Endodermal cell (in vitro differentiated cells): ENCODE results near the gene SCTR. TPM values are rescaled to one million over a fixed set of nuclear protein-coding genes. Genes with fewer than 3 reads are reported as not detected.

Source experiments
- DNase-seq: peaks from one replicate; pipeline ENCODE4 v3.0.0-alpha.2; 2017
- H3K27ac ChIP-seq: 2 replicates; pipeline ENCODE4 v1.5.1; 2013; ENCODE audit warnings: mild to moderate bottlenecking, low read depth, low read length, moderate library complexity
- H3K27me3 ChIP-seq: 2 replicates; pipeline ENCODE4 v1.6.1; 2013; ENCODE audit warnings: mild to moderate bottlenecking, low read length, moderate library complexity; ENCODE audit not compliant: insufficient read depth, control insufficient read depth, poor library complexity, severe bottlenecking
- H3K36me3 ChIP-seq: 2 replicates; pipeline ENCODE4 v1.7.0; 2013; ENCODE audit warnings: mild to moderate bottlenecking, low read length, moderate library complexity; ENCODE audit not compliant: control insufficient read depth, insufficient read depth
- H3K4me1 ChIP-seq: one replicate; pipeline ENCODE4 v1.7.0; 2013; ENCODE audit warnings: low read length; ENCODE audit not compliant: control insufficient read depth, insufficient read depth
- H3K4me3 ChIP-seq: 2 replicates; pipeline ENCODE4 v1.5.1; 2013; ENCODE audit warnings: mild to moderate bottlenecking, low read length, moderate library complexity
- H3K9ac ChIP-seq: 2 replicates; pipeline ENCODE4 v1.6.1; 2013; ENCODE audit warnings: mild to moderate bottlenecking, low read length, moderate library complexity; ENCODE audit not compliant: poor library complexity, severe bottlenecking; ENCODE audit errors: extremely low read depth
- H3K9me3 ChIP-seq: 2 replicates; pipeline ENCODE4 v1.6.1; 2013; ENCODE audit warnings: mild to moderate bottlenecking, low read length, moderate library complexity; ENCODE audit not compliant: control insufficient read depth
- H3K27ac Mint-ChIP-seq: 2 replicates; pipeline ENCODE4 v1.8.0; 2020; ENCODE audit warnings: mixed read lengths
- H3K27me3 Mint-ChIP-seq: 2 replicates; pipeline ENCODE4 v1.8.0; 2021; ENCODE audit warnings: mild to moderate bottlenecking, mixed read lengths; ENCODE audit not compliant: insufficient read depth
- H3K36me3 Mint-ChIP-seq: 2 replicates; pipeline ENCODE4 v1.8.0; 2020; ENCODE audit warnings: low read depth, mixed read lengths
- H3K4me1 Mint-ChIP-seq: 2 replicates; pipeline ENCODE4 v1.8.0; 2020; ENCODE audit warnings: mixed read lengths
- H3K4me3 Mint-ChIP-seq: 2 replicates; pipeline ENCODE4 v1.8.0; 2020; ENCODE audit warnings: mild to moderate bottlenecking, moderate library complexity, mixed read lengths
- H3K9me3 Mint-ChIP-seq: 2 replicates; pipeline ENCODE4 v1.8.0; 2020; ENCODE audit warnings: mild to moderate bottlenecking, mixed read lengths
- WGBS, 2 experiments: methylation state at CpG; one replicate each; pipeline versions ENCODE4 v1.1.5 to v1.1.7; 2013; ENCODE audit warnings: missing lambda C conversion rate in 2 of 2, mixed read lengths in 1 of 2; ENCODE audit not compliant: insufficient coverage in 1 of 2, insufficient read length in 1 of 2; 5-methylcytosine and 5-hydroxymethylcytosine counted together
- total RNA-seq, 2 donors: library from RNA; stranded (reverse); fragmentation: NEBNext Ultra II Directional in 1 of 2; extraction: Animal tissue kit (Norgen Biotek cat#: 25700) in 1 of 2; gene quantifications; 2 replicates in 1 of 2; 3 replicates in 1 of 2; pipeline ENCODE4 v1.2.1, GENCODE V29; 2021
- TF ChIP-seq, protein P1 (sequence below): fragments of 200-600 bp; sonication (generic); conservative IDR thresholded peaks from 2 replicates; pipeline ENCODE4 v1.5.0; 2021; ENCODE audit warnings: antibody characterized with exemption, mild to moderate bottlenecking

Gene SCTR
- total RNA-seq, 2 donors from 2014 or later = 0.20 to 0.49 TPM

DNA sequence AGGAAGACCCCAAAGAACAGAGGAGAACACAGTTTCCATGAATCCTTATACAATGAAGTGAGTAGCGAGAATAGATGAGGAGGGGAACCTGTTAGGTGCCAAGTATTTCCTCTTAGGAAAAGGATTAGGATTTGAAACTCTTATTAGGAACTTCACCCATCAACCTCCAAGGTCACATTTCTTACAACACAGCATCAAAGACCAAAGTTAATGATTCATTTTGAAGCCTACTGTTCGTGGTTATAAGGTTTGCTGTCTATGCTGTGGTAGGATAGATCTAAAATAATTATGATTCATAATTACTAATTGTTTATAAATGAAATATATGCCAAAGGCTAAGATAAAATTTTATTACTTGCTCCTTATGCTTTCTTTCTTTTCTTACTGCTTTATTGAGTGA lies 26.1 kb upstream of the SCTR start:
- Mint-ChIP-seq H3K27me3 (no peaks in the 10 kb centered on the region), H3K9me3 (no peaks in the 10 kb centered on the region), H3K4me3 (no peak overlapping the region), H3K27ac (no peak overlapping the region), H3K4me1 (peaks cover 13% of the 10 kb centered on the region), H3K36me3 (peaks cover 16% of the 10 kb centered on the region)
- Histone ChIP-seq H3K4me3 (no peak overlapping the region), H3K36me3 (peaks cover 15% of the 10 kb centered on the region), H3K9me3 (no peaks in the 10 kb centered on the region), H3K27me3 (no peaks in the 10 kb centered on the region), H3K9ac (no peak overlapping the region), H3K27ac (no peak overlapping the region), H3K4me1 (peaks cover 7% of the 10 kb centered on the region)
- no peak for DNase-seq
- WGBS, 2 experiments = 83 to 100% methylated on average over 1 of the region's 2 CpGs
- TF ChIP-seq, protein P1, sequence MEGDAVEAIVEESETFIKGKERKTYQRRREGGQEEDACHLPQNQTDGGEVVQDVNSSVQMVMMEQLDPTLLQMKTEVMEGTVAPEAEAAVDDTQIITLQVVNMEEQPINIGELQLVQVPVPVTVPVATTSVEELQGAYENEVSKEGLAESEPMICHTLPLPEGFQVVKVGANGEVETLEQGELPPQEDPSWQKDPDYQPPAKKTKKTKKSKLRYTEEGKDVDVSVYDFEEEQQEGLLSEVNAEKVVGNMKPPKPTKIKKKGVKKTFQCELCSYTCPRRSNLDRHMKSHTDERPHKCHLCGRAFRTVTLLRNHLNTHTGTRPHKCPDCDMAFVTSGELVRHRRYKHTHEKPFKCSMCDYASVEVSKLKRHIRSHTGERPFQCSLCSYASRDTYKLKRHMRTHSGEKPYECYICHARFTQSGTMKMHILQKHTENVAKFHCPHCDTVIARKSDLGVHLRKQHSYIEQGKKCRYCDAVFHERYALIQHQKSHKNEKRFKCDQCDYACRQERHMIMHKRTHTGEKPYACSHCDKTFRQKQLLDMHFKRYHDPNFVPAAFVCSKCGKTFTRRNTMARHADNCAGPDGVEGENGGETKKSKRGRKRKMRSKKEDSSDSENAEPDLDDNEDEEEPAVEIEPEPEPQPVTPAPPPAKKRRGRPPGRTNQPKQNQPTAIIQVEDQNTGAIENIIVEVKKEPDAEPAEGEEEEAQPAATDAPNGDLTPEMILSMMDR = no peak

DNA sequence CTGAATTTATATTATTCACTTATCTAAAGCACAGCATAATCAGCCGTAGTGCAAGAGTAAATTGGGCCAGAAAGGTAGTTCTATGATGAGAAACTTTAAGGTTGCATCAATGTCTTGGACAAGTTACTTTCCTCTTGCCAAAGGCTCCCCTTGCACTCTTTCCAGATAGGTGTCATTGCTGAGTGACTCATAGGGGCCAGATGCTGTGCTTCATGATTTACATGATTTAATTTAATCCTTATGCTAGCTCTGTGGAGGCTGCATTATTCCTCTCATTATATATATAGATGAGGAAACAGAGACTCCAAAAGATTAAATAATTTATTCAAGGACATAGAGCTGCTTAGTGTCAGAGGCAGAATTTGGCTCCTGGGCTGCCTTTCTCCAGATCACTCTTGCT lies 25.0 kb upstream of the SCTR start:
- no peak overlapping the region for H3K4me3 ChIP-seq
- Mint-ChIP-seq H3K4me3 (no peak overlapping the region), H3K9me3 (no peaks in the 10 kb centered on the region), H3K4me1 (peaks cover 17% of the 10 kb centered on the region), H3K36me3 (peaks cover 15% of the 10 kb centered on the region), H3K27me3 (no peaks in the 10 kb centered on the region), H3K27ac (no peak overlapping the region)
- H3K9ac ChIP-seq = no peak overlapping the region
- TF ChIP-seq, protein P1 = no peak
- H3K9me3 ChIP-seq = no peaks in the 10 kb centered on the region
- H3K27ac ChIP-seq = no peak overlapping the region
- 100% methylated on average over 1 of the region's 1 CpG; no CpG with 5 or more reads in 1 of the 2 experiments for WGBS, 2 experiments
- peaks cover 15% of the 10 kb centered on the region for H3K36me3 ChIP-seq
- DNase-seq = no peak
- no peaks in the 10 kb centered on the region for H3K27me3 ChIP-seq
- H3K4me1 ChIP-seq = peaks cover 11% of the 10 kb centered on the region

DNA sequence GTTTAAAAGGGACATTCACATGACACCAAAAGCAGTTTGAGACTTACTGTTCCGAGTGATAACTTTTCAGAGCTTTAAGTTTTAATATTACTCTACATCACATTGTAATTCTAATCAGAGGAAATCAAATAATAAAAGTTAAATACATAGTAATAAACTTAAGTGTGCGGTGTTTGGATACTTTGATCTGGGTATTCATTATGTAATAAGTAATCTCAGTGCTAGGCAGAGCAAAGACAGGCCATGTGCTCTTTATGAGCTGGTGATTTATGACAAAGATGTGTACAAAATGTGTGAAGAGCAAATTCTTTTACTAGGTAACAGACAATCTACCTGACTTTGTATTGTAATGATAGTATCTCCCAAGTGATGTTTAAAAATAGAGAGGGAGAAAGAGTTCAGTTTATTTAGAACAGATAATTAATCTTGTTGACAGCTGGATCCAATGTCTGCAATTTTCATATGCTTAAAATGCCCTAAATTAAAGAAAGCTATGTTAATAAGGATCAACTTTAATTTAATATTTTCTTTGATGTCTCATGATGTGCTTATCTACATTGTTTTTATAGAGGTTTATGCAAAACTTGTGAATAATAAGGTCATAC lies 24.3 kb upstream of the SCTR start:
- peaks cover 15% of the 10 kb centered on the region for H3K36me3 Mint-ChIP-seq
- H3K4me3 Mint-ChIP-seq = no peak overlapping the region
- H3K27ac Mint-ChIP-seq = no peak overlapping the region
- Histone ChIP-seq H3K9me3 (no peaks in the 10 kb centered on the region), H3K4me1 (peaks cover 11% of the 10 kb centered on the region), H3K36me3 (peaks cover 15% of the 10 kb centered on the region), H3K4me3 (no peak overlapping the region), H3K27me3 (no peaks in the 10 kb centered on the region), H3K9ac (no peak overlapping the region), H3K27ac (no peak overlapping the region)
- WGBS, 2 experiments = 100% methylated on average over 1 to 2 of the region's 2 CpGs
- TF ChIP-seq, protein P1 = no peak
- no peak for DNase-seq
- peaks cover 19% of the 10 kb centered on the region for H3K4me1 Mint-ChIP-seq
- no peaks in the 10 kb centered on the region for H3K27me3 Mint-ChIP-seq
- no peaks in the 10 kb centered on the region for H3K9me3 Mint-ChIP-seq
